AG10803 (cell line): ENCODE results near the gene C2CD5.

Experiments used
- DNase-seq: peaks from one replicate; pipeline ENCODE4 v3.0.0; 2010; ENCODE audit warnings: low read depth
- H3K4me3 ChIP-seq: 2 replicates; pipeline ENCODE4 v1.5.1; 2011; ENCODE audit warnings: mild to moderate bottlenecking, low read length, control low read depth
- TF ChIP-seq, protein P1 (sequence below): conservative IDR thresholded peaks from 2 replicates; pipeline ENCODE4 v1.5.1; 2011; ENCODE audit warnings: mild to moderate bottlenecking, low read length, control low read depth, inconsistent platforms

C2CD5 gene

DNA sequence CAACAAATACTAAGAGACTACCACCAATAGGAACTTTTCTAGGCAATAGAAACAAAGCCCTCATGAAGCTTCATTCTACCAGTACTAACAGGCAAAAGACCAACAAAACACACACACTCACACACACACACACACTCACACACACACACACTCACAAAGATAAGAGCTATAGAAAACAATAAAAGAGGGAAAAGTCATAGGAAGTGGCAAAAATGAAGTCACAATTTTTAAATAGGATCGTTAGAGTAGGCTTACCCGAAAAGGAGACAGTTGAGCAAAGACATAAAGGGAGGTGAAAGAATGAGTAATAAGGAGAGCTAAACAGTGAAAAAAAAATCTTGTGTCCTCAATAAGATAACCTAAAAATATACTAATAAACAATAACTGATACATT lies 66.5 kb downstream of the C2CD5 start:
- TF ChIP-seq, protein P1, sequence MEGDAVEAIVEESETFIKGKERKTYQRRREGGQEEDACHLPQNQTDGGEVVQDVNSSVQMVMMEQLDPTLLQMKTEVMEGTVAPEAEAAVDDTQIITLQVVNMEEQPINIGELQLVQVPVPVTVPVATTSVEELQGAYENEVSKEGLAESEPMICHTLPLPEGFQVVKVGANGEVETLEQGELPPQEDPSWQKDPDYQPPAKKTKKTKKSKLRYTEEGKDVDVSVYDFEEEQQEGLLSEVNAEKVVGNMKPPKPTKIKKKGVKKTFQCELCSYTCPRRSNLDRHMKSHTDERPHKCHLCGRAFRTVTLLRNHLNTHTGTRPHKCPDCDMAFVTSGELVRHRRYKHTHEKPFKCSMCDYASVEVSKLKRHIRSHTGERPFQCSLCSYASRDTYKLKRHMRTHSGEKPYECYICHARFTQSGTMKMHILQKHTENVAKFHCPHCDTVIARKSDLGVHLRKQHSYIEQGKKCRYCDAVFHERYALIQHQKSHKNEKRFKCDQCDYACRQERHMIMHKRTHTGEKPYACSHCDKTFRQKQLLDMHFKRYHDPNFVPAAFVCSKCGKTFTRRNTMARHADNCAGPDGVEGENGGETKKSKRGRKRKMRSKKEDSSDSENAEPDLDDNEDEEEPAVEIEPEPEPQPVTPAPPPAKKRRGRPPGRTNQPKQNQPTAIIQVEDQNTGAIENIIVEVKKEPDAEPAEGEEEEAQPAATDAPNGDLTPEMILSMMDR: no peak

DNA sequence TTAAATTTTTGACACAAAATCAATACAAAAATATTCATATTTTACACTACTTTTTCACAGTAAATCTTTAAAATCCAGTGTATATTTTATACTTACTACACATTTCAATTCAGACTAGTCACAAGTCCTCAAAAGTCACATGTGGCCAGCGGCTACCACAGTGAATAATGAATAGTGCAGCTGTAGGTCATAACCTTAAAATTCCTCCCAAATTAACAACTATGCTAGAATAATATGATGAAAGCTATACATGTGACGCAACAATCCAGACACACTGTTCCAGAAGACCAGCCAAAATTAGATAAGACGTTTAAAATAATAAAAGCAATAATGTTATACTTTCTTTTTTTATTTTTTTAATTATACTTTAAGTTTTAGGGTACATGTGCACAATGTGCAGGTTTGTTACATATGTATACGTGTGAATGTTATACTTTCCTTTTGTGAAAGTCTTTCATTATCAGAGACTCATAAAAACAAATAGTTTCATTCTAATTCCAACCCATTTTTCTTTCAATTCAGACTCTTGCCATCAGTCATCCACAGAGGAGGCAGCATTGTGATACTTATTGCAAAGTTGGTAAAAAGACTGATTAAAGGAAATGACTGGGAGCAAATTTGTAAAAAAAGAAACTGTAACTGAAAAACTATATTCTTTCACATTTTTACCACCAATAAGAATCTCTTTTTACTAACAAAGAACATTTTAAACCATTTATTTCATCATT lies 67.0 kb downstream of the C2CD5 start:
- no peak overlapping the region for H3K4me3 ChIP-seq
- DNase-seq: peak; percentile 75

More for the DNA sequence above, 66.5 kb downstream of the C2CD5 start:
- no peak overlapping the region for H3K4me3 ChIP-seq
- DNase-seq: no peak

DNA sequence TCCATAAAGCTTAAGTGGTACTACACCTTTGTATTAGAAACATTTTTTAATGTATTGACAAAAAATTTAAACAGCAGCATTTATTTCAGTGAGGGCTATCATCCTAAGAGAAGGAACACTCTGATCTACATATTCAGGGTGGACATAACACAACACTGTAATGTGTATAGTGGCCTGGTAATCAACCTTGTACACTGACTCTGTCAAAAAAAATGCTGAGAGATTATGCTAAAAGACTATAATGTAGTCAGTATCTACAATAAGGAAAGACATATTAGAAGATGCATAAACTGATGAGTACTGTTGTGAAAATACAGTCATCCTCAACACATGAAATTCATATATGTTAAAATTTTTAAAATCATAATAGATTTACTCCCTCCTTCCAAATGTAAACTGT lies 68.2 kb downstream of the C2CD5 start:
- H3K4me3 ChIP-seq: no peak overlapping the region
- no peak for DNase-seq
- TF ChIP-seq, protein P1: no peak

More for the DNA sequence above, 67.0 kb downstream of the C2CD5 start:
- TF ChIP-seq, protein P1: no peak

DNA sequence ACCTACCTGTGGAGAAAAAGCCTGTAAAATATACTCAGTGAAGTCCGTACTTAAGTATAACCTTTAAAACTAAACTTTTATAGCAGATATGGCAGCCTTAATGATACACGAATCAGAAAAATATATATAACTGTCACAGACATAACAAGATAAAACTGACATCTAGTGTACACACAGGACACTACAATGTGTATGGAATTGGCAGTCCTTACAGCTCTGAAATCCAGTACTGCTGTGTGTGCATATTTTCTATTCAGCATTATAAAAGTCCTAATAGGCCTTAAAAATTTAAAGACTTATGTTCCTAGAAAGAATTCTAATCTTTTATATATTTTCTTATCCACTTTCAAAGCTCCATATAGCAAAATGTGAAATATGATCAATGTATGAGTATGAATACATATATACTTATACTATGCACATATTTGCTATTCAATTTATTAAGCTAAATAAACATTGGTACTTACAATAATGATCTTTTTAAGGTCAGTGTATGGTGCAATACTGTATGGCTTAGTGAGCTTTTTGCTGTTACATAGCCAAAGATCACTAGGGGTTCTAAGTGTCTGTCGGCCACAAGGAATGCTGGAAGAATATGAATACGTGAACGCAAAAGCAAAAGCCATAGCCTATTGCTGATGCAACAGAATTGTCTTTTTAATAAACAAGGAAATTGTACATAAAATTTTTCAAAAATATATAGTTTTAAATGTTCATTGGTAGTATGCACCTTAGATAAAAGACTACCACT lies 69.2 kb downstream of the C2CD5 start:
- DNase-seq: no peak
- TF ChIP-seq, protein P1: no peak
- no peak overlapping the region for H3K4me3 ChIP-seq

DNA sequence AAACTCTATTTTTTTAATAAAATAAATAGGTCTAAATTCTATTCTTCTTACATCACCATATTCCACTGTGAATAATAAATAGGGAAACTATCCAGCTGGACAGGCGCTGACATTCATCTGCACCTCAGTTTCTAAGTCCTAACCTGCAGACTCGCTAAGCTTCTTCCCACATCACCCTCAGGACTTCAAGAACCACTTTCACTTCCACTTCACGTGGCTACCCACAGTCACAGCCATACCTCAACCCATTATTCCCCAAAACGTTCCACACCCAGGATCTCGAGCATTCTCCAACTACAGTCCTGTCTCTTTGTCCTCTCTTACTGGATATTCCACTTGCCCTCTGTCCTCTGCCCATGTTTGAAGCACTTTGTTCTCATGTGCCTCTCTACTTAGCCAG lies 71.1 kb downstream of the C2CD5 start:
- TF ChIP-seq, protein P1: no peak
- H3K4me3 ChIP-seq: no peak overlapping the region
- no peak for DNase-seq

DNA sequence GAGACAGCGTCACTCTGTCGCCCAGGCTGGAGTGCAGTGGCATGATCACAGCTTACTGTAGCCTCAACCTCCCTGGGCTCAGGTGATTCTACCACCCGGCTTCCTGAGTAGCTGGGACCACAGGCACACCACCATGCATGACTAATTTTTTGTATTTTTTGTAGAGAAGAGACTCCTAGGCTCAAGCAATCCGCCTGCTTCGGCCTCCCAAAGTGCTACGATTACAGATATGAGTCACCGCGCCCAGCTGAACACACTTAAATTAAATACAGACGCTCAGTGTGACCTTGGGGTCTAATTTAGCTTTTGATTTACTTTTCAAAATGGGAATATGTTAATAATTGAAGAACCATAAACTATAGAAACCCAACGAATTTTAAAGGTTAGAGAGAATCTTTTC lies 77.2 kb downstream of the C2CD5 start:
- TF ChIP-seq, protein P1: no peak
- DNase-seq: peak; percentile 33
- no peak overlapping the region for H3K4me3 ChIP-seq

DNA sequence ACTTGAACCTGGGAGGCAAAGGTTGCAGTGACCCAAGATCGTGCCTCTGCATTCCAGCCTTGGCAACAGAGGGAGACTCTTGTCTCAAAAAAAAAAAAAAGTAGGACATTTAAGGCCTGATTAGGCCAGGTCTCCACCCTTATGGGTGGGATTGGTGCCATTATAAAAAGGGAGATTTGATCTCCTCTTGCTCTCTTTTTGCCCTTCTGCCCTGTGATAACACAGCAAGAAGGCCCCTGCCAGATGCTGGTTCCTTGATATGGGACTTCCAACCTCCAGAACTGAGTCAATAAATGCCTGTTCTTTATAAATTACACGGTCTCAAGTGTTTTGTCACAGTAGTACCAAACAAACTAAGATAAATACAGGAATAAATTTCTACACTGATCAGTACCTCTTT lies 81.0 kb downstream of the C2CD5 start:
- TF ChIP-seq, protein P1: no peak
- H3K4me3 ChIP-seq: no peak overlapping the region
- no peak for DNase-seq
